HCT116 (cell line): ENCODE results near the gene UFD1.

Experiments used
- CBX3 ChIP-seq: IDR thresholded peaks from 2 replicates; pipeline ENCODE4 v1.6.1; 2012; ENCODE audit warnings: low read depth
- CEBPB ChIP-seq: IDR thresholded peaks from 2 replicates; pipeline ENCODE4 v1.6.1; 2012; ENCODE audit warnings: low read depth
- CTCF ChIP-seq, 3 experiments: fragments of 200-600 bp in 1 of 3; sonication (generic) in 1 of 3; IDR thresholded peaks in 2 of 3; conservative IDR thresholded peaks in 1 of 3; 2 replicates each; pipeline ENCODE4 v1.5.1; 2012 to 2017; ENCODE audit warnings: low read depth in 2 of 3, low read length in 2 of 3, antibody characterized with exemption in 1 of 3, borderline replicate concordance in 1 of 3, control low read depth in 1 of 3, mild to moderate bottlenecking in 1 of 3, mixed read lengths in 1 of 3, mixed run types in 1 of 3, moderate library complexity in 1 of 3; ENCODE audit not compliant: insufficient read depth in 1 of 3
- EZH2 ChIP-seq: fragments of 200-600 bp; sonication (generic); IDR thresholded peaks from 2 replicates; pipeline ENCODE4 v1.6.1; 2017; ENCODE audit warnings: antibody characterized with exemption, mixed run types
- EZH2phosphoT487 ChIP-seq: fragments of 200-600 bp; IDR thresholded peaks from 2 replicates; pipeline ENCODE4 v1.6.1; 2018; ENCODE audit warnings: antibody characterized with exemption, borderline replicate concordance
- JUND ChIP-seq: IDR thresholded peaks from 2 replicates; pipeline ENCODE4 v1.6.1; 2012
- POLR2A ChIP-seq: IDR thresholded peaks from 2 replicates; pipeline ENCODE4 v1.7.0; 2011; ENCODE audit warnings: borderline replicate concordance; ENCODE audit not compliant: insufficient read depth, insufficient read length; ENCODE audit errors: extremely low read depth
- POLR2AphosphoS5 ChIP-seq: IDR thresholded peaks from 2 replicates; pipeline ENCODE4 v1.6.1; 2011; ENCODE audit warnings: mild to moderate bottlenecking, low read depth, low read length, moderate library complexity
- REST ChIP-seq: IDR thresholded peaks from 2 replicates; pipeline ENCODE4 v1.6.1; 2012; ENCODE audit warnings: low read depth
- SRF ChIP-seq: IDR thresholded peaks from 2 replicates; pipeline ENCODE4 v1.6.1; 2012; ENCODE audit warnings: low read depth
- TCF7L2 ChIP-seq: IDR thresholded peaks from 2 replicates; pipeline ENCODE4 v1.7.0; 2011; ENCODE audit warnings: borderline replicate concordance, inconsistent platforms; ENCODE audit not compliant: insufficient read depth, insufficient read length; ENCODE audit errors: extremely low read depth
- ZNF274 ChIP-seq: fragments of 200-500 bp; sonication (Bioruptor generic); IDR thresholded peaks from 2 replicates; pipeline ENCODE4 v1.6.1; 2014; ENCODE audit warnings: mild to moderate bottlenecking, low read depth, low read length, inconsistent platforms

GRCh38 chr22:19419086-19419463 is 59.9 kb downstream of the UFD1 start:
- TF ChIP-seq CBX3 (no peak), SRF (no peak), EZH2 (no peak), POLR2AphosphoS5 (no peak), CTCF (IDR thresholded peaks at IDR 0.05 in 2 of 3, conservative IDR thresholded peaks at IDR 0.05 in 1 of 3; ENCODE audit: borderline replicate concordance in 1 of 3, insufficient read depth in 1 of 3, low read depth in 2 of 3, low read length in 2 of 3) (no peak), TCF7L2 (no peak), POLR2A (no peak), CEBPB (no peak), JUND (no peak), ZNF274 (no peak), REST (no peak), EZH2phosphoT487 (no peak)
